Heart right ventricle (tissue), 16 donors: ENCODE measurements around the gene KRTAP4-6. TPM values are rescaled to one million over a fixed set of nuclear protein-coding genes. Genes with fewer than 3 reads are reported as not detected.
"Not testable (repeated sequence)": the region's sequence is repeated elsewhere in the genome, so short reads cannot be mapped to it uniquely, and the experiment has no call there.

Experiments
- ATAC-seq, 8 donors: fragments of 200-7000 bp; cut with Tn5 transposase; one replicate each; pipeline ENCODE4 v1.9.1; 2020; ENCODE audit warnings: mild to moderate bottlenecking in 8 of 8, moderate library complexity in 8 of 8, moderate number of reproducible peaks in 1 of 8
- DNase-seq, 2 donors: peaks; one replicate each; pipeline ENCODE4 v3.0.0-alpha.2; 2020
- H3K27ac ChIP-seq, 10 donors: fragments of 200-600 bp; sonication (generic) in 2 of 10; one replicate each; pipeline versions ENCODE4 v1.5.0 to v1.8.0; 2020 to 2022; ENCODE audit warnings: mild to moderate bottlenecking in 3 of 10
- H3K27me3 ChIP-seq, 7 donors: fragments of 200-600 bp; one replicate each; pipeline ENCODE4 v1.8.0; 2021 to 2022; ENCODE audit warnings: mild to moderate bottlenecking in 2 of 7
- H3K36me3 ChIP-seq, 9 donors: fragments of 200-600 bp; sonication (generic) in 1 of 9; one replicate each; pipeline versions ENCODE4 v1.5.0 to v1.8.0; 2020 to 2022; ENCODE audit warnings: mild to moderate bottlenecking in 2 of 9
- H3K4me1 ChIP-seq, 9 donors: fragments of 200-600 bp; sonication (generic) in 1 of 9; one replicate each; pipeline versions ENCODE4 v1.5.0 to v1.8.0; 2020 to 2022; ENCODE audit warnings: mild to moderate bottlenecking in 4 of 9
- H3K4me3 ChIP-seq, 10 donors: fragments of 200-600 bp; sonication (generic) in 2 of 10; one replicate each; pipeline versions ENCODE4 v1.5.0 to v1.8.0; 2020 to 2022; ENCODE audit warnings: mild to moderate bottlenecking in 7 of 10, moderate library complexity in 2 of 10
- H3K9me3 ChIP-seq, 11 donors: fragments of 200-600 bp in 10 of 11; sonication (generic) in 2 of 11; one replicate each; pipeline versions ENCODE4 v1.5.0 to v1.8.0; 2013 to 2022; ENCODE audit warnings: mild to moderate bottlenecking in 2 of 11, control low read depth in 1 of 11, moderate library complexity in 1 of 11
- CTCF ChIP-seq, 9 donors: fragments of 200-600 bp; sonication (generic) in 2 of 9; IDR thresholded peaks; one replicate each; pipeline versions ENCODE4 v1.5.0 to v1.8.0; 2021 to 2022; ENCODE audit warnings: antibody characterized with exemption in 9 of 9, mild to moderate bottlenecking in 5 of 9, moderate library complexity in 1 of 9
- WGBS, 2 donors: extraction: QIAGEN DNeasy Blood & Tissue Kit; methylation state at CpG; one replicate each; pipeline ENCODE4 v1.1.7; 2013; ENCODE audit warnings: inconsistent platforms in 1 of 2; 5-methylcytosine and 5-hydroxymethylcytosine counted together
- intact Hi-C, 10 donors: fragments of 100-400 bp; cut with DNase I; formaldehyde crosslinking; loops; one replicate each; pipeline versions ENCODE4 v1.11.1 to v1.14.2; 2022
- polyA plus RNA-seq, 2 donors: library from polyadenylated mRNA; stranded (reverse); fragments of 200-250 nt; gene quantifications; one replicate each; pipeline ENCODE4 v1.2.3, GENCODE V29; 2013
- total RNA-seq, 10 donors: library from RNA; stranded (reverse); fragmentation: NEBNext Ultra II Directional in 3 of 10; extraction: Animal tissue kit (Norgen Biotek cat#: 25700) in 3 of 10; gene quantifications; one replicate each; pipeline versions ENCODE4 v1.2.1 to v1.2.4, GENCODE V29; 2021 to 2023
- donor health status: Arrhythmogenic right ventricular cardiomyopathy.
- donor health status: ischemic (EF 13 %, LVEDD 7.1; RV severe dilation, severe dysfunction).
- donor health status: healthy with polysubstance abuse.
- donor health status: DM: no; HTN: yes; CAD: no.
- donor health status: DM: no; HTN: no; CAD: no.
- donor health status: ischemic (EF 25% LVEDD 6.9; RV normal size, moderate dysfunction).
- donor health status: ischemic (EF 25% LVEDD 5.7; RV mildly dilated, moderate dysfunction).
- donor health status: healthy.
- donor health status: DM: yes; HTN: yes; CAD: no.
- donor health status: Ischemic cardiomyopathy.
- donor health status: ischemic (EF 35%, LVEDD 5.7; RV mildly dilated, moderate dysfunction).
- donor health status: nonischemic (EF 11% LVEDD 7.7; RV severe dilation, severe dysfunction).
- donor health status: DM: yes; HTN: yes; CAD: no.
- donor health status: PGD.
- donor health status: ischemic (EF 29% LVEDD 5.4; RV normal size, mild dysfunction).
- donor health status: nonischemic (EF 23%, LVEDD 6.1; RV moderate dilation, normal function).

The KRTAP4-6 gene
- total and polyA plus RNA-seq, 12 donors: not detected

GRCh38 chr17:41150026-41150425 lies 9.7 kb upstream of the KRTAP4-6 start:
- 77 to 81% methylated on average over 4 of the region's 4 CpGs for WGBS, 2 donors
- intact Hi-C loops: no loop called here
- Histone ChIP-seq H3K36me3 (no peaks in the 10 kb centered on the region), H3K27me3 (peaks cover 0 to 26% (median 9%) of the 10 kb centered on the region in 7 donors), H3K9me3 (no peaks in the 10 kb centered on the region), H3K4me1 (no peaks in the 10 kb centered on the region), H3K27ac (no peak overlapping the region), H3K4me3 (no peak overlapping the region)
- ATAC-seq (no peak), DNase-seq (no peak)
- no peak for TF ChIP-seq CTCF (IDR thresholded peaks at IDR 0.05)

- WGBS, 2 donors: 47 to 56% methylated on average over 2 of the region's 2 CpGs
- Histone ChIP-seq H3K36me3 (no peaks in the 10 kb centered on the region), H3K4me1 (no peaks in the 10 kb centered on the region), H3K4me3 (no peak within 1 kb of the TSS), H3K9me3 (no peaks in the 10 kb centered on the region), H3K27me3 (peaks cover 0 to 26% (median 9%) of the 10 kb centered on the region in 7 donors), H3K27ac (no peak within 1 kb of the TSS)
- no peak for ATAC-seq
- no peak for TF ChIP-seq CTCF (IDR thresholded peaks at IDR 0.05)
- intact Hi-C loops: no loop called here
- DNase-seq: no peak
Measured at GRCh38 chr17:41149652-41149985, 9.3 kb upstream of the KRTAP4-6 start, which contains the start of gene KRTAP4-5. Gene KRTAP4-5, minus strand, starts transcription at chr17:41149825. Its CDS starts 58 bp downstream, at chr17:41149767.

DNA sequence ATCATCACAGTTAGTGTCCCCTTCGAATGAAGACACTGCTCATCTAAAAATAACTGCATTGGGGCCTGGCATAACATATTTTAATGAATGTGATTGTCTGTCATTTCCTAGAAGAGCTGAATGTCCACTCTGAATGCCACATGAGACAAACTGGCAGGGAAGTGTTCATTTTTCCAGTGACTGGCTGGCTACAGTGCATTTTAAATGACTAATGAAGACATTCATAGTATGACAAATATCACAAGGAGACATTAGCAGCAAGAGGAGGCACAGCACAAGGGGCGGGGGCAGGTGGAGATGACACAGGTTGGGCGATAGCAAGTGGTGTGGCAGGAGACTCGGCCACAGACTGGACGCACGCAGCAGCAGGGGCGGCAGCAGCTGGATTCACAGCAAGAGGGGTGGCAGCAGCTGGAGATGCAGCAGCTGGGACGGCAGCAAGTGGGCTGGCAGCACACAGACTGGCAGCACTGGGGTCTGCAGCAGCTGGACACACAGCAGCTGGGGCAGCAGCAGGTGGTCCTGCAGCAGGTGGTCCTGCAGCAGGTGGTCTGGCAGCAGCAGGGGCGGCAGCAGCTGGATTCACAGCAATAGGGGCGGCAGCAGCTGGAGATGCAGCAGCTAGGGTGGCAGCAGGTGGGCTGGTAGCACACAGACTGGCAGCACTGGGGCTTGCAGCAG lies 8.8 kb upstream of the KRTAP4-6 start:
- H3K27ac ChIP-seq, ATAC-seq, intact Hi-C loops, H3K36me3 ChIP-seq, H3K4me3 ChIP-seq, H3K9me3 ChIP-seq, H3K4me1 ChIP-seq, DNase-seq: not testable (repeated sequence)
- H3K27me3 ChIP-seq: peaks cover 0 to 25% (median 9%) of the 10 kb centered on the region in 7 donors
- 72 to 78% methylated on average over 10 of the region's 10 CpGs for WGBS, 2 donors

DNA sequence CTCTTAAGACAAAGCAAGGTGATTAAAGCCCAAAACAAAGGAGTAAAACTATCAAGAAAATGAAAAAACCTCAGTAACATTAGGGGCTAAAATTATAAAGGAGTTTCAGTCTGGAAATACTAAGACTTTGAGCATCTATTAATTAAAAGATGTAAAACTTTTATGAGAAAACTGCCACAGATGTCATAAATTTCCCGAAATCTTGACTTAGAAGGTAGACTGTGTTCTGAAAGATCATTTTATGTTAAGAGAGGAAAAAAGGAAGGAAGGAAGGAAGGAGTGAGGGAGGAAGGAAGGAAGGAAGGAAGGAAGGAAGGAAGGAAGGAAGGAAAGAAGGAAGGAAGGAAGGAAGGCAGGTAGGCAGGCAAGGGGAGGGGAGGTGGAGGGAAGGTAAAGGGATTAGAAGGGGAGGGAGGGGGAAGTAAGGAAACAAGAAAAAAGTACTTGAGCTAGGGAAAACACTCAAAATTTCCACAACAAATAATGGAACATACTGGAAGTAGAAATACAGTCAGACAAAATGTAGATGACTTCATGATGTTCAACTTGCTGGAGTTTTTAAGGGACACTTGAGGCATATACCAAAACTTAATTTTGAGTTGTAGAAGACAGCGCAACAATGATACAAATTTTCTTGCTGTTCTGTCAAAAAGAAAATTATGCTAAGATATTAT lies 7.3 kb upstream of the KRTAP4-6 start:
- peaks cover 0 to 15% (median 9%) of the 10 kb centered on the region in 7 donors for H3K27me3 ChIP-seq

More for the DNA sequence above, 7.3 kb upstream of the KRTAP4-6 start:
- ATAC-seq (no peak), DNase-seq (no peak)
- Histone ChIP-seq H3K4me1 (no peaks in the 10 kb centered on the region), H3K4me3 (no peak overlapping the region), H3K9me3 (peaks cover 0 to 18% (median 5%) of the 10 kb centered on the region in 11 donors), H3K36me3 (no peaks in the 10 kb centered on the region), H3K27ac (no peak overlapping the region)
- 85 to 92% methylated on average over 2 of the region's 2 CpGs for whole genome bisulfite sequencing, 2 donors
- no peak for TF ChIP-seq CTCF (IDR thresholded peaks at IDR 0.05)
- intact Hi-C loops: no loop called here
